ENCODE data around the gene TRPM3.

GRCh38 chr9:70964861-70965260, 156.6 kb downstream of the TRPM3 start:
- TF ChIP-seq CTCF (IDR thresholded peaks at IDR 0.05) = no peak
- no peak for TF ChIP-seq POLR2AphosphoS5 (IDR thresholded peaks at IDR 0.05)
- no peak for TF ChIP-seq EP300 (IDR thresholded peaks at IDR 0.05)
